SJCRH30 (cell line): ENCODE data around the gene LRP6. TPM values are rescaled to one million over a fixed set of nuclear protein-coding genes. Genes with fewer than 3 reads are reported as not detected.

Experiments
- DNase-seq, 2 experiments: peaks; one replicate each; pipeline ENCODE4 v3.0.0-alpha.2; 2015 to 2020
- H3K27ac ChIP-seq: fragments of 250-450 bp; sonication (Bioruptor Pico); 2 replicates; pipeline ENCODE4 v1.5.1; 2020; ENCODE audit warnings: mild to moderate bottlenecking, moderate library complexity
- H3K27me3 ChIP-seq: fragments of 250-450 bp; sonication (Bioruptor Pico); 2 replicates; pipeline ENCODE4 v1.5.1; 2020; ENCODE audit warnings: mild to moderate bottlenecking, moderate library complexity
- H3K36me3 ChIP-seq: fragments of 250-450 bp; sonication (Bioruptor Pico); 2 replicates; pipeline ENCODE4 v1.5.1; 2020; ENCODE audit warnings: mild to moderate bottlenecking, moderate library complexity
- H3K4me1 ChIP-seq: fragments of 250-450 bp; sonication (Bioruptor Pico); 2 replicates; pipeline ENCODE4 v1.5.1; 2020; ENCODE audit warnings: mild to moderate bottlenecking, moderate library complexity
- H3K4me3 ChIP-seq: fragments of 250-450 bp; sonication (Bioruptor Pico); 2 replicates; pipeline ENCODE4 v1.5.1; 2020; ENCODE audit warnings: mild to moderate bottlenecking, moderate library complexity
- H3K9me3 ChIP-seq: fragments of 250-450 bp; sonication (Bioruptor Pico); replicated peaks from 2 replicates; pipeline ENCODE4 v1.5.1; 2020; ENCODE audit warnings: mild to moderate bottlenecking, moderate library complexity
- total RNA-seq: library from RNA; depleted of rRNA; stranded (reverse); fragments of >200 nt; shearing (Covaris generic); gene quantifications from 2 replicates; pipeline ENCODE4 v1.2.3, GENCODE V29; 2014

LRP6 gene
- total RNA-seq, 1 experiment from 2014 or later, result 32.2 TPM

DNA sequence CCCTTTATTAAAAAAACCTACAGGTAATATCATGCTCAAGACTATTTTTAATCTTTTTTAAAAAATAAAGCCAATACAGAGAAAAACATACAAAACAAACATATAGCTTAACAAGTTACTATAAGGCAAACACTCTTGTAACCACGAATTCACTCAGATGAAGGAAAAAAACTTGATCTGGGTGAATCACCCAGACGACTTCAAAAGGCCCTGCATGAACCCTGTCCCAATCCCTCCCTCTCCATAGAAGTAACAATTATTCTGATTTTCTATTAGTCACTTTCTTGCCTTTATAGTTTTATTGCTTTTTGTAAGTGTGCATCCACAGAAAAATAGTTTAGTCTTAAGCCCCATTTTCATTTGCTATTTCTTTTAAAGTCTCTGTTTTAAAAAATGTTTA, 72.6 kb downstream of the LRP6 start:
- Histone ChIP-seq H3K4me3 (no peak overlapping the region), H3K27ac (no peak overlapping the region)
- DNase-seq, result no peak

DNA sequence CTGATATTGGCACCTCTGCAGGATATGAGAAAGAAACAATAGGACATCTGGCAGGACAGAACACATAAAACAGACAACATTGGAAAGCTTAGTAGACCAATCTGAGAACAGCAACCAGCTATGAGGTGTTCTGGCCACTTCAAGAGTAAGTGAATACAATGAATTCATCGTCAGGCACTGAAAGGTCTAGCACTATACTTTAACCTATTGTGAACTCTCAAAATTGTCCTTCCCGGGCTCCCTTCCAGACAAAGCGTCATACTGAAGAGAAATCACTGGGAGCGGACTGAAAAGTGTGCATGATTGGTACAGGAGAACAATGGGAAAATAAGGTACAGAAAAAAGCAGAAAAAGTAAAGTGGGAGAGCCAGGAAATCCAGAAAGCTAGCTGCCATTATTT, 75.8 kb downstream of the LRP6 start:
- Histone ChIP-seq H3K36me3 (no peaks in the 10 kb centered on the region; the same call in 1 of the 2 replicates), H3K4me1 (no peaks in the 10 kb centered on the region), H3K4me3 (no peak overlapping the region), H3K9me3 (no peaks in the 10 kb centered on the region), H3K27me3 (no peaks in the 10 kb centered on the region), H3K27ac (no peak overlapping the region)
- no peak for DNase-seq

More for the DNA sequence above, 72.6 kb downstream of the LRP6 start:
- no peaks in the 10 kb centered on the region for H3K27me3 ChIP-seq
- H3K9me3 ChIP-seq, result no peaks in the 10 kb centered on the region
- H3K4me1 ChIP-seq, result no peaks in the 10 kb centered on the region
- peaks cover 7% of the 10 kb centered on the region for H3K36me3 ChIP-seq

DNA sequence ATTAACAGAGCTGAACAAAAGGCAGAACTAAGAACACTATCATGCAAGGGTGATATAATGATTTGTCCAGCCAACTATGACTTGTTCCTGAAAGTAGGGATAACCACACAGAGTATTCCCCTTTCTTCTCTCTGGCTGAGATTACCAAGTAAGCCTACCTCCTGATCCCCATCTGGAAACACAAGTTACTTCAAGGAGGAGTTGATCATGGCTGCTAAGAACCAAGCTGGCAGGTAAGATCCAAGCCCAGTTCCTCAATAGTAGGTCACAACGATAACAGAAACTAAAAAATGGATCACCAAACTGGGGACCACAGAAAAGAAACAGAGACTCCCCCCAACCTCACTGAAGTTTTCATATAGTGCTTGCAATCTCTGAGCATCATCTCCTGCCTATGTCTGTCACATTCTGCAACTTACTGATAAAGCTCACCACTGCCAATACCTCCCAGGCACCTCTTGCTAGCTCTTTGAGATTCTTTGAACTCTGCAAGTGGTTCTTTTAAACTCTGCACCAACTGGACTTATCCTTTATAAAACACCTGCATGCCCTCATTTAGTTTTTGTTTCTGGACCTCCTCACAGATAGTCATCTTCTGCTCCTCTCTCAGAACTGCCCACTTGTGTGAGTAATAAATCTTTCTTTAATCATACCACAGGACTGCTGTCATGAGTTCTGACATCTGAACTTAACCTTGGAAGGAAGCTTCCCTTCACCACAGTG, 76.6 kb downstream of the LRP6 start:
- no peak overlapping the region for H3K27ac ChIP-seq
- H3K36me3 ChIP-seq, result no peaks in the 10 kb centered on the region; the same call in 1 of the 2 replicates
- no peak for DNase-seq
- no peaks in the 10 kb centered on the region for H3K4me1 ChIP-seq
- H3K27me3 ChIP-seq, result no peaks in the 10 kb centered on the region
- no peak overlapping the region for H3K4me3 ChIP-seq
- H3K9me3 ChIP-seq, result no peaks in the 10 kb centered on the region

GRCh38 chr12:12185414-12185813, 81.4 kb downstream of the LRP6 start:
- Histone ChIP-seq H3K4me3 (no peak overlapping the region), H3K4me1 (no peaks in the 10 kb centered on the region), H3K9me3 (no peaks in the 10 kb centered on the region), H3K27ac (no peak overlapping the region), H3K36me3 (peaks cover 2% of the 10 kb centered on the region; the same call in 1 of the 2 replicates), H3K27me3 (no peaks in the 10 kb centered on the region)
- no peak for DNase-seq

- no peak for DNase-seq
Measured at GRCh38 chr12:12182703-12183365, 84.0 kb downstream of the LRP6 start.

DNA sequence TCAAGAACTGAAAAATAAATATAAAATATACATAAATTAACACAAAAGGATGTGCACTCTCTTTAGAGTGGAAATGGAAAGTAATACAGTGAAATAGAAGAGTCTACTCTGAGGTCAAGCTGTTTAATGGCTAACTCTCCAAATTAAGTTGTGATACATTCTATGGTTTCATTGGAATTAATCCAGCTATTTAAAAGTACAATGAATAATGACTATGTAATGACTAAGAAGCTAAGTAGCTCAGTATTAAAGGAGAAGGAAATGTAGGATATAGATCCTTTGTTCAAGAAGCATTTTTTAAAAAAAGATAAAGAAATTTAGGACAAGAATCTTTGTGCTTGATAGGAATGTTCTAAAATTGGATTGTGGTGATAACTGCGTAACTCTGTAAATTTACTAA, 85.3 kb downstream of the LRP6 start:
- H3K9me3 ChIP-seq, result no peaks in the 10 kb centered on the region
- H3K4me1 ChIP-seq, result no peaks in the 10 kb centered on the region
- DNase-seq, result no peak
- no peak overlapping the region for H3K27ac ChIP-seq
- no peaks in the 10 kb centered on the region for H3K27me3 ChIP-seq
- no peak overlapping the region for H3K4me3 ChIP-seq
- H3K36me3 ChIP-seq, result peaks cover 2% of the 10 kb centered on the region; the same call in 1 of the 2 replicates

More at GRCh38 chr12:12182703-12183365, 84.0 kb downstream of the LRP6 start:
- peaks cover 2% of the 10 kb centered on the region; the same call in 1 of the 2 replicates for H3K36me3 ChIP-seq
- H3K4me3 ChIP-seq, result no peak overlapping the region
- H3K4me1 ChIP-seq, result no peaks in the 10 kb centered on the region
- no peak overlapping the region for H3K27ac ChIP-seq
- no peaks in the 10 kb centered on the region for H3K9me3 ChIP-seq
- no peaks in the 10 kb centered on the region for H3K27me3 ChIP-seq

DNA sequence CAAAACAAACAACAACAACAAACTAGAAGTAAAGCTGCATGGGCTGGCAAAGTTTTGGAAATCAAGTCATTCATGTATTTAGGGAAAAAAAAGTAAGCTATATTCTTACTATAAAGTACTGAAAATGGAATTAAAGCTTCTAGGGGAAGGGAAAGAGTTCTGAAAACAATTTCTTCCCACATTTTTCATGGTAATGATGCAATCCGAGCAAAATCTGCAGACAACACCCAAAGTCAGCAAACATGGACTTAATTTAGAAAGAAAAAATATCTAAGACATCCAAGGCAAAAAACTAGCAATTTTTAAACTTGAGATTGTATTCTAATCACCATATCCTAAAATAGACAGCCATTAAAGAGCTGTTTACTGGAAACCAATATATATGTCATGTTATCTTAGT, 86.3 kb downstream of the LRP6 start:
- H3K27ac ChIP-seq, result no peak overlapping the region

DNA sequence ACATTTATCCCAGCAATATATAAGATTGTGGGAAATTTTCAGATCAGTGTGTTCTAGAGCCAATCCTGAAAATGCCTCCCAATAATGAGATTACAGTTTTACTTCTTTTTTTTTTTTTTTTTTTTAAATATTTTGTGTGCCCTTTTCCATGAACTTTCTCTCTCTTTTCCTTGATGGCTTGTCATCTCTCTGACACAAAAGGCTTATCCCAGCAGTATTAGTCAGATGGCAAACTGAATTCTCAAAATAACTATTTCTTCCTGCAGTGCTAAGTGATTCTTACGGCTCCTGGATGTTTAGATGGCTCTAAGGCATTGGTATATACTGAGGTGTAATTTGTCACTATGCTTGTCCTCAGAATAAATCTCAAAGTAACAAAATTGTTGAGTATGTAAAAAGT, 86.7 kb downstream of the LRP6 start:
- no peaks in the 10 kb centered on the region for H3K27me3 ChIP-seq

More for the DNA sequence above, 86.3 kb downstream of the LRP6 start:
- Histone ChIP-seq H3K4me3 (no peak overlapping the region), H3K9me3 (no peaks in the 10 kb centered on the region), H3K27me3 (no peaks in the 10 kb centered on the region), H3K4me1 (no peaks in the 10 kb centered on the region), H3K36me3 (peaks cover 2% of the 10 kb centered on the region; the same call in 1 of the 2 replicates)
- DNase-seq, result no peak

DNA sequence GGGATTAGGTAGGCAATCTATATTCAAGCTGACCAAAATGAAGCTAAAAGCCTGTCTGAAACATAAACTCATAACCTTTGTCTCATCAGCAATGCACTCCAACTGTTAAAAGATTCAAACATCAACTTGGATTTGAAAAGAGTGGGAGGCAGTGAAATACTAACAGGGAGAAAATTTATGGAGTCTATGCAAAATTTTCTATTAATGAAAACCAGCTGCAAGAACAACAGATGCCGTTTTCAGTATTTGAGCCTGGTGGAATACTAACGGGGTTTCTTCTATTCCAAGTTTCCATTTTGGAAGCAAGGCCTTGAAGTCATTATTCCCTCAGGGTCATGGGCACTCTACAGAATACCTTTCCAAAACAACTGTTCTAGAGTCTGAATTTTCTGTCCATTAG, 88.3 kb downstream of the LRP6 start:
- Histone ChIP-seq H3K4me3 (no peak overlapping the region), H3K27me3 (no peaks in the 10 kb centered on the region), H3K27ac (no peak overlapping the region), H3K9me3 (no peaks in the 10 kb centered on the region), H3K4me1 (no peaks in the 10 kb centered on the region), H3K36me3 (peaks cover 2% of the 10 kb centered on the region; the same call in 1 of the 2 replicates)
- no peak for DNase-seq

More for the DNA sequence above, 86.7 kb downstream of the LRP6 start:
- Histone ChIP-seq H3K4me1 (no peaks in the 10 kb centered on the region), H3K9me3 (no peaks in the 10 kb centered on the region), H3K36me3 (peaks cover 2% of the 10 kb centered on the region; the same call in 1 of the 2 replicates), H3K4me3 (no peak overlapping the region), H3K27ac (no peak overlapping the region)
- no peak for DNase-seq

- Histone ChIP-seq H3K9me3 (no peaks in the 10 kb centered on the region), H3K27me3 (no peaks in the 10 kb centered on the region), H3K27ac (no peak overlapping the region), H3K4me3 (no peak overlapping the region), H3K4me1 (no peaks in the 10 kb centered on the region), H3K36me3 (no peaks in the 10 kb centered on the region; the same call in 1 of the 2 replicates)
- DNase-seq, result no peak
Measured at GRCh38 chr12:12176402-12176801, 90.4 kb downstream of the LRP6 start.

- Histone ChIP-seq H3K9me3 (no peaks in the 10 kb centered on the region), H3K27ac (no peak overlapping the region), H3K27me3 (no peaks in the 10 kb centered on the region; the same call in 1 of the 2 replicates), H3K36me3 (0 out of 2 replicates have a peak, but pooled peaks cover 3% of the 10 kb centered on the region), H3K4me3 (no peak overlapping the region), H3K4me1 (no peaks in the 10 kb centered on the region)
- peak in 1 of 2 experiments; percentile 16 for DNase-seq
Measured at GRCh38 chr12:12171991-12172511, 94.8 kb downstream of the LRP6 start.

GRCh38 chr12:12167847-12168246, 99.0 kb downstream of the LRP6 start:
- DNase-seq, result no peak
- no peak overlapping the region for H3K4me3 ChIP-seq
- peaks cover 12% of the 10 kb centered on the region; the same call in 1 of the 2 replicates for H3K36me3 ChIP-seq
- H3K27me3 ChIP-seq, result no peaks in the 10 kb centered on the region; the same call in 1 of the 2 replicates
- no peaks in the 10 kb centered on the region for H3K9me3 ChIP-seq
- H3K4me1 ChIP-seq, result no peaks in the 10 kb centered on the region
- H3K27ac ChIP-seq, result no peak overlapping the region

DNA sequence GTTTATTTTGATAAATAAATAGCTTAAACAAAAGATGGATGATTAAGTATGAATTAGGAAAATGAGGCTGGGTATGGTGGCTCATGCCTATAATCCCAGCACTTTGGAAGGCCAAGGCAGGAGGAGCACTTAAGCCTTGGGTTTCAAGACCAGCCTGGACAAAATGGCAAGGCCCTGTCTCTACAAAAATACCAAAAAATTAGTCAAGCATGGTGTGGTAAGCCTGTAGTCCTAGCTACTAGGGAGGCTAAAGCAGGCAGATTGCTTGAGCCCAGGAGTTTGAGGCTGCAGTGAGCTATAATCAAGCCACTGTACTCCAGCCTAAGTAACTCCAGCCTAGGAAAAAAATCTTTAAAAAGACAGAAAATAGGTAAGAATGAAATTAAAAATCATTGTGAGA, 100.1 kb downstream of the LRP6 start:
- no peak overlapping the region for H3K27ac ChIP-seq
- H3K27me3 ChIP-seq, result no peaks in the 10 kb centered on the region; the same call in 1 of the 2 replicates
- DNase-seq, result no peak
- no peak overlapping the region for H3K4me3 ChIP-seq
- H3K4me1 ChIP-seq, result no peaks in the 10 kb centered on the region
- no peaks in the 10 kb centered on the region for H3K9me3 ChIP-seq
- peaks cover 14% of the 10 kb centered on the region for H3K36me3 ChIP-seq

GRCh38 chr12:12159988-12160387, 106.9 kb downstream of the LRP6 start:
- Histone ChIP-seq H3K4me1 (no peaks in the 10 kb centered on the region), H3K36me3 (peaks cover 24% of the 10 kb centered on the region), H3K4me3 (no peak overlapping the region), H3K9me3 (no peaks in the 10 kb centered on the region), H3K27me3 (no peaks in the 10 kb centered on the region), H3K27ac (no peak overlapping the region)
- DNase-seq, result no peak

DNA sequence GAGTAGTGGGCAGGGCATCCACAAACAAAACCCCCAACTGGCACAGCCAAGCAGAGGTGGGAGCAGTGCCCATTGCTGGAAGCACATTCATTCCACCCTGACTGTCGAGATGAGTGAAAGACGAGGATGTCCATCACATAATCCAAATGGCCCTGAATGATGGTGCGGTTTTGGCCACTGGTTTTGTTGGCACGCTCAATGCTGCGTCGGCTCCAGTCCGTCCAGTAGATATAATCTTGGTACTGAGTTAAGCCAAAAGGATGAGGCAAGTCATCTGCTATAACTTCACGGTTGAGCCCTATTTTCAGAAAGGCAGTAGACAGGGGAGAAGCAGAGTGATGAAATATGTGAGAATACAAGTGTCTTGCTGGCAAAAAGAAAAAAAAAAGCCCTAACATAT, 108.0 kb downstream of the LRP6 start:
- no peak for DNase-seq
- Histone ChIP-seq H3K4me3 (no peak overlapping the region), H3K27me3 (no peaks in the 10 kb centered on the region), H3K9me3 (no peaks in the 10 kb centered on the region), H3K27ac (no peak overlapping the region), H3K4me1 (no peaks in the 10 kb centered on the region), H3K36me3 (peaks cover 19% of the 10 kb centered on the region)
